Measurements from ENCODE around the gene ZSWIM5. TPM values are rescaled to one million over a fixed set of nuclear protein-coding genes. Genes with fewer than 3 reads are reported as not detected.
A peak's percentile ranks its signal among the peaks of the same experiment; 100 is the strongest.

Gene ZSWIM5
- total RNA-seq, 3 donors from 2014 or later (not counting 1 experiment from before 2014, with no cell fraction given): 1.1 to 2.3 (median 1.3) TPM

GRCh38 chr1:45001011-45001481 is 205.4 kb downstream of the ZSWIM5 start:
- Histone ChIP-seq H3K27ac (ENCODE audit: low read length) (no peak overlapping the region), H3K9me3 (ENCODE audit: control insufficient read depth, insufficient read depth, low read length) (no peaks in the 10 kb centered on the region), H3K27me3 (ENCODE audit: control insufficient read depth, insufficient read depth, low read length) (no peaks in the 10 kb centered on the region), H3K4me3 (ENCODE audit: low read length) (no peak overlapping the region), H3K4me1 (ENCODE audit: control insufficient read depth, insufficient read depth, low read length) (no peaks in the 10 kb centered on the region), H3K36me3 (ENCODE audit: control insufficient read depth, insufficient read depth, low read length) (peaks cover 38% of the 10 kb centered on the region)
- Mint-ChIP-seq H3K4me3 (no peak overlapping the region), H3K4me1 (peaks cover 6 to 10% of the 10 kb centered on the region in 2 donors), H3K36me3 (no peaks in the 10 kb centered on the region), H3K27ac (peak overlapping the region; percentile 37 to 73), H3K27me3 (ENCODE audit: low read depth in 2 of 2) (no peaks in the 10 kb centered on the region), H3K9me3 (no peaks in the 10 kb centered on the region)
- TF ChIP-seq, protein P1, sequence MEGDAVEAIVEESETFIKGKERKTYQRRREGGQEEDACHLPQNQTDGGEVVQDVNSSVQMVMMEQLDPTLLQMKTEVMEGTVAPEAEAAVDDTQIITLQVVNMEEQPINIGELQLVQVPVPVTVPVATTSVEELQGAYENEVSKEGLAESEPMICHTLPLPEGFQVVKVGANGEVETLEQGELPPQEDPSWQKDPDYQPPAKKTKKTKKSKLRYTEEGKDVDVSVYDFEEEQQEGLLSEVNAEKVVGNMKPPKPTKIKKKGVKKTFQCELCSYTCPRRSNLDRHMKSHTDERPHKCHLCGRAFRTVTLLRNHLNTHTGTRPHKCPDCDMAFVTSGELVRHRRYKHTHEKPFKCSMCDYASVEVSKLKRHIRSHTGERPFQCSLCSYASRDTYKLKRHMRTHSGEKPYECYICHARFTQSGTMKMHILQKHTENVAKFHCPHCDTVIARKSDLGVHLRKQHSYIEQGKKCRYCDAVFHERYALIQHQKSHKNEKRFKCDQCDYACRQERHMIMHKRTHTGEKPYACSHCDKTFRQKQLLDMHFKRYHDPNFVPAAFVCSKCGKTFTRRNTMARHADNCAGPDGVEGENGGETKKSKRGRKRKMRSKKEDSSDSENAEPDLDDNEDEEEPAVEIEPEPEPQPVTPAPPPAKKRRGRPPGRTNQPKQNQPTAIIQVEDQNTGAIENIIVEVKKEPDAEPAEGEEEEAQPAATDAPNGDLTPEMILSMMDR (IDR thresholded peaks at IDR 0.05): no peak
- ATAC-seq (peak in 1 of 3 donors; percentile 40), DNase-seq (no peak)
- intact Hi-C loops (cut with micrococcal nuclease): no loop called here
- 58% methylated on average over 7 of the region's 7 CpGs for WGBS (ENCODE audit: insufficient coverage)

- Histone ChIP-seq H3K27ac (ENCODE audit: low read length) (no peak overlapping the region), H3K27me3 (ENCODE audit: control insufficient read depth, insufficient read depth, low read length) (no peaks in the 10 kb centered on the region), H3K36me3 (ENCODE audit: control insufficient read depth, insufficient read depth, low read length) (peaks cover 20% of the 10 kb centered on the region), H3K9me3 (ENCODE audit: control insufficient read depth, insufficient read depth, low read length) (no peaks in the 10 kb centered on the region), H3K4me1 (ENCODE audit: control insufficient read depth, insufficient read depth, low read length) (no peaks in the 10 kb centered on the region), H3K4me3 (ENCODE audit: low read length) (no peak overlapping the region)
- DNase-seq: no peak
- TF ChIP-seq, protein P1 (IDR thresholded peaks at IDR 0.05): no peak
- WGBS (ENCODE audit: insufficient coverage): 100% methylated on average over 2 of the region's 3 CpGs
- intact Hi-C loops (cut with micrococcal nuclease): no loop called here
- Mint-ChIP-seq H3K36me3 (no peaks in the 10 kb centered on the region), H3K9me3 (no peaks in the 10 kb centered on the region), H3K4me1 (peaks cover 6 to 10% of the 10 kb centered on the region in 2 donors), H3K4me3 (no peak overlapping the region), H3K27ac (no peak overlapping the region), H3K27me3 (ENCODE audit: low read depth in 2 of 2) (peaks cover 0 to 5% of the 10 kb centered on the region in 2 donors)
- no peak for ATAC-seq
These were observed 207.2 kb downstream of the ZSWIM5 start for GRCh38 chr1:44999232-44999631.

- Mint-ChIP-seq H3K27me3 (ENCODE audit: low read depth in 2 of 2) (peaks cover 0 to 5% of the 10 kb centered on the region in 2 donors), H3K36me3 (no peaks in the 10 kb centered on the region), H3K27ac (no peak overlapping the region), H3K9me3 (no peaks in the 10 kb centered on the region), H3K4me1 (peaks cover 2 to 4% of the 10 kb centered on the region in 2 donors), H3K4me3 (no peak overlapping the region)
- no peak overlapping the region for H3K27ac ChIP-seq (ENCODE audit: low read length)
- H3K9me3 ChIP-seq (ENCODE audit: control insufficient read depth, insufficient read depth, low read length): no peaks in the 10 kb centered on the region
- no peaks in the 10 kb centered on the region for H3K4me1 ChIP-seq (ENCODE audit: control insufficient read depth, insufficient read depth, low read length)
- no peak overlapping the region for H3K4me3 ChIP-seq (ENCODE audit: low read length)
- no peaks in the 10 kb centered on the region for H3K36me3 ChIP-seq (ENCODE audit: control insufficient read depth, insufficient read depth, low read length)
- DNase-seq (no peak), ATAC-seq (no peak)
- TF ChIP-seq, protein P1 (IDR thresholded peaks at IDR 0.05): no peak
- intact Hi-C loops (cut with micrococcal nuclease): no loop called here
- WGBS (ENCODE audit: insufficient coverage): 98% methylated on average over 7 of the region's 7 CpGs
- no peaks in the 10 kb centered on the region for H3K27me3 ChIP-seq (ENCODE audit: control insufficient read depth, insufficient read depth, low read length)
These were observed 210.8 kb downstream of the ZSWIM5 start for GRCh38 chr1:44995467-44996238.
